IMR-90 (cell line): Measurements from ENCODE around the gene IL13RA1. TPM values are rescaled to one million over a fixed set of nuclear protein-coding genes. Genes with fewer than 3 reads are reported as not detected.

Experiments
- ATAC-seq: fragments of 200-7000 bp; cut with Tn5 transposase; 2 replicates; pipeline ENCODE4 v1.9.1; 2020; ENCODE audit warnings: low read depth, mild to moderate bottlenecking, moderate library complexity
- BruUV-seq: library from RNA; stranded (reverse); fragments of 400-500 nt; replicated peaks from 2 replicates; lab custom pipeline; 2021; lab: Mats Ljungman, UMichigan
- CTCF ChIA-PET: fragments of 300-600 bp; formaldehyde crosslinking; extraction: SDS; loops from one replicate; lab custom pipeline; 2021; ENCODE audit warnings: antibody characterized with exemption; lab: Yijun Ruan, JAX
- POLR2A ChIA-PET: fragments of 300-600 bp; sonication (Branson Sonifier 250); formaldehyde crosslinking; loops from one replicate; lab custom pipeline; 2022; ENCODE audit warnings: antibody characterized with exemption; ENCODE audit not compliant: unreplicated experiment; lab: Charles Lee
- DNase-seq: peaks from one replicate; pipeline ENCODE4 v3.0.0; 2013
- H2AFZ ChIP-seq: replicated peaks from 2 replicates; pipeline ENCODE3; 2013; ENCODE audit warnings: low read length, mild to moderate bottlenecking; ENCODE audit not compliant: poor library complexity
- H2AK5ac ChIP-seq: 2 replicates; pipeline ENCODE4 v1.6.1; 2013; ENCODE audit warnings: low read depth, low read length, inconsistent platforms
- H2AK9ac ChIP-seq: replicated peaks from 2 replicates; pipeline ENCODE3; 2013; ENCODE audit warnings: mild to moderate bottlenecking, low read depth, low read length, moderate library complexity; ENCODE audit not compliant: poor library complexity
- H2BK120ac ChIP-seq: 2 replicates; pipeline ENCODE4 v1.6.1; 2013; ENCODE audit warnings: low read depth, low read length, inconsistent platforms
- H2BK15ac ChIP-seq: 3 replicates; pipeline ENCODE4 v1.6.1; 2013; ENCODE audit warnings: low read depth, low read length, inconsistent platforms
- H2BK20ac ChIP-seq: 2 replicates; pipeline ENCODE4 v1.6.1; 2013; ENCODE audit warnings: low read depth, mild to moderate bottlenecking, inconsistent platforms, low read length, moderate library complexity
- H2BK5ac ChIP-seq: 2 replicates; pipeline ENCODE4 v1.6.1; 2013; ENCODE audit warnings: mild to moderate bottlenecking, low read depth, low read length, inconsistent platforms; ENCODE audit not compliant: poor library complexity, severe bottlenecking
- H3K14ac ChIP-seq: replicated peaks from 2 replicates; pipeline ENCODE4 v1.6.1; 2013; ENCODE audit warnings: low read depth, low read length, inconsistent platforms
- H3K18ac ChIP-seq: 2 replicates; pipeline ENCODE4 v1.6.1; 2013; ENCODE audit warnings: low read depth, low read length, control low read depth
- H3K23ac ChIP-seq: 2 replicates; pipeline ENCODE4 v1.6.1; 2013; ENCODE audit warnings: low read depth, low read length, inconsistent platforms
- H3K27ac ChIP-seq: 2 replicates; pipeline ENCODE4 v1.5.1; 2013; ENCODE audit warnings: mild to moderate bottlenecking, control low read depth, low read length; ENCODE audit not compliant: insufficient read depth
- H3K27me3 ChIP-seq: 2 replicates; pipeline ENCODE4 v1.6.1; 2013; ENCODE audit warnings: low read length; ENCODE audit not compliant: control insufficient read depth, insufficient read depth
- H3K36me3 ChIP-seq: 2 replicates; pipeline ENCODE4 v1.6.1; 2013; ENCODE audit warnings: low read length, mixed read lengths; ENCODE audit not compliant: control insufficient read depth, insufficient read depth
- H3K4ac ChIP-seq: 2 replicates; pipeline ENCODE4 v1.6.1; 2013; ENCODE audit warnings: low read depth, low read length, inconsistent platforms
- H3K4me1 ChIP-seq: 2 replicates; pipeline ENCODE4 v1.6.1; 2013; ENCODE audit warnings: low read length, mixed read lengths; ENCODE audit not compliant: control insufficient read depth, insufficient read depth
- H3K4me2 ChIP-seq: 2 replicates; pipeline ENCODE4 v1.6.1; 2013; ENCODE audit warnings: low read depth, mild to moderate bottlenecking, control low read depth, low read length, moderate library complexity
- H3K4me3 ChIP-seq: 2 replicates; pipeline ENCODE4 v1.5.1; 2013; ENCODE audit warnings: low read depth, mild to moderate bottlenecking, control low read depth, low read length, moderate library complexity; ENCODE audit not compliant: insufficient read depth
- H3K56ac ChIP-seq: 2 replicates; pipeline ENCODE4 v1.6.1; 2013; ENCODE audit warnings: low read length, inconsistent platforms; ENCODE audit not compliant: insufficient read depth; ENCODE audit errors: extremely low read depth
- H3K79me1 ChIP-seq, 2 experiments: 2 replicates each; pipeline ENCODE4 v1.6.1; 2013; ENCODE audit warnings: low read length in 2 of 2, inconsistent platforms in 1 of 2, low read depth in 1 of 2
- H3K9ac ChIP-seq: 2 replicates; pipeline ENCODE4 v1.6.1; 2013; ENCODE audit warnings: low read depth, low read length, control low read depth
- H3K9me1 ChIP-seq: 2 replicates; pipeline ENCODE4 v1.6.1; 2013; ENCODE audit warnings: low read length, inconsistent platforms; ENCODE audit not compliant: insufficient read depth
- H3K9me3 ChIP-seq: 2 replicates; pipeline ENCODE4 v1.6.1; 2013; ENCODE audit warnings: low read length; ENCODE audit not compliant: control insufficient read depth, insufficient read depth
- H4K20me1 ChIP-seq: 2 replicates; pipeline ENCODE4 v1.6.1; 2013; ENCODE audit warnings: low read length, inconsistent platforms; ENCODE audit not compliant: insufficient read depth
- H4K5ac ChIP-seq: 2 replicates; pipeline ENCODE4 v1.6.1; 2013; ENCODE audit warnings: mild to moderate bottlenecking, low read depth, low read length, control low read depth
- H4K8ac ChIP-seq, 2 experiments: 2 replicates each; pipeline ENCODE4 v1.6.1; 2013; ENCODE audit warnings: low read depth in 2 of 2, low read length in 2 of 2, control low read depth in 1 of 2, inconsistent platforms in 1 of 2
- H4K91ac ChIP-seq: 2 replicates; pipeline ENCODE4 v1.6.1; 2013; ENCODE audit warnings: low read depth, low read length, inconsistent platforms; ENCODE audit not compliant: insufficient read depth
- BHLHE40 ChIP-seq: fragments of 150-350 bp; IDR thresholded peaks from 2 replicates; pipeline ENCODE4 v1.6.1; 2016; ENCODE audit warnings: mild to moderate bottlenecking, low read depth, low read length
- CEBPB ChIP-seq: IDR thresholded peaks from 2 replicates; pipeline ENCODE4 v1.6.1; 2012; ENCODE audit warnings: low read depth, low read length, improper control_type of control experiment
- CHD1 ChIP-seq: IDR thresholded peaks from 2 replicates; pipeline ENCODE4 v1.6.1; 2012; ENCODE audit warnings: low read depth, low read length, improper control_type of control experiment
- CTCF ChIP-seq: conservative IDR thresholded peaks from 2 replicates; pipeline ENCODE4 v1.5.1; 2012; ENCODE audit warnings: mild to moderate bottlenecking, low read depth, low read length, improper control_type of control experiment
- ELK1 ChIP-seq: fragments of 150-350 bp; IDR thresholded peaks from 2 replicates; pipeline ENCODE4 v1.6.1; 2016; ENCODE audit warnings: low read depth, mild to moderate bottlenecking, low read length, moderate library complexity, borderline replicate concordance
- FOS ChIP-seq: fragments of 150-350 bp; IDR thresholded peaks from 2 replicates; pipeline ENCODE4 v1.6.1; 2016; ENCODE audit warnings: low read depth, low read length
- MAFK ChIP-seq: IDR thresholded peaks from 2 replicates; pipeline ENCODE4 v1.6.1; 2012; ENCODE audit warnings: low read depth, low read length, improper control_type of control experiment
- MAZ ChIP-seq: IDR thresholded peaks from 2 replicates; pipeline ENCODE4 v1.6.1; 2012; ENCODE audit warnings: low read depth, mild to moderate bottlenecking, low read length, improper control_type of control experiment, moderate library complexity, borderline replicate concordance
- MXI1 ChIP-seq: IDR thresholded peaks from 2 replicates; pipeline ENCODE4 v1.6.1; 2012; ENCODE audit warnings: low read depth, mild to moderate bottlenecking, low read length, moderate library complexity, borderline replicate concordance
- NFE2L2 ChIP-seq: fragments of 150-350 bp; IDR thresholded peaks from 2 replicates; pipeline ENCODE4 v1.6.1; 2016; ENCODE audit warnings: low read depth, mild to moderate bottlenecking, low read length
- POLR2A ChIP-seq: IDR thresholded peaks from 2 replicates; pipeline ENCODE4 v1.6.1; 2012; ENCODE audit warnings: mild to moderate bottlenecking, low read depth, low read length
- RAD21 ChIP-seq: IDR thresholded peaks from 2 replicates; pipeline ENCODE4 v1.6.1; 2012; ENCODE audit warnings: low read length, improper control_type of control experiment
- RCOR1 ChIP-seq: IDR thresholded peaks from 2 replicates; pipeline ENCODE4 v1.6.1; 2012; ENCODE audit warnings: mild to moderate bottlenecking, low read length, improper control_type of control experiment; ENCODE audit not compliant: insufficient replicate concordance
- RFX5 ChIP-seq: IDR thresholded peaks from 2 replicates; pipeline ENCODE4 v1.8.0; 2012; ENCODE audit warnings: low read depth, mild to moderate bottlenecking, low read length, moderate library complexity
- SMC3 ChIP-seq: fragments of 150-350 bp; IDR thresholded peaks from 2 replicates; pipeline ENCODE4 v1.6.1; 2016; ENCODE audit warnings: low read depth, mild to moderate bottlenecking, antibody characterized with exemption, low read length, moderate library complexity
- WGBS, 2 experiments: methylation state at CpG; one replicate each; pipeline versions ENCODE4 v1.1.5 to v1.1.7; 2013; ENCODE audit warnings: missing lambda C conversion rate in 2 of 2; ENCODE audit not compliant: insufficient read length in 1 of 2; ENCODE audit errors: extremely low coverage in 2 of 2; 5-methylcytosine and 5-hydroxymethylcytosine counted together
- dilution Hi-C: fragments of 300-500 bp; cut with HindIII; formaldehyde crosslinking; loops from one replicate; pipeline ENCODE4 v1.14.3; 2018; ENCODE audit warnings: low sequenced_read_pairs; ENCODE audit not compliant: unreplicated experiment
- in situ Hi-C: fragments of 300-500 bp; cut with MboI; formaldehyde crosslinking; loops from 3 replicates; pipeline ENCODE4 v1.14.3; 2019; ENCODE audit warnings: low sequenced_read_pairs, inconsistent platforms, mixed read lengths
- intact Hi-C: fragments of 100-400 bp; cut with micrococcal nuclease; formaldehyde crosslinking; loops from 2 replicates; pipeline ENCODE4 v1.10.0; 2022
- polyA plus RNA-seq, 3 experiments: library from polyadenylated mRNA; depleted of rRNA; stranded (reverse); fragments of >200 nt; gene quantifications; 2 replicates each; pipeline ENCODE4 v1.2.3, GENCODE V29; 2012; ENCODE audit warnings: low replicate concordance in 1 of 3
- total RNA-seq: library from RNA; depleted of rRNA; stranded (reverse); fragments of >200 nt; gene quantifications from 2 replicates; pipeline ENCODE4 v1.2.3, GENCODE V29; 2012
- TF ChIP-seq, protein P1 (sequence below): fragments of 150-350 bp; IDR thresholded peaks from 2 replicates; pipeline ENCODE4 v1.6.1; 2017; ENCODE audit warnings: mild to moderate bottlenecking, antibody characterized with exemption, low read length, low read depth

IL13RA1 gene
- total and polyA plus RNA-seq, 2 of the 4 experiments (the other 2 are of a cell fraction), result 24.2 to 31.7 TPM

DNA sequence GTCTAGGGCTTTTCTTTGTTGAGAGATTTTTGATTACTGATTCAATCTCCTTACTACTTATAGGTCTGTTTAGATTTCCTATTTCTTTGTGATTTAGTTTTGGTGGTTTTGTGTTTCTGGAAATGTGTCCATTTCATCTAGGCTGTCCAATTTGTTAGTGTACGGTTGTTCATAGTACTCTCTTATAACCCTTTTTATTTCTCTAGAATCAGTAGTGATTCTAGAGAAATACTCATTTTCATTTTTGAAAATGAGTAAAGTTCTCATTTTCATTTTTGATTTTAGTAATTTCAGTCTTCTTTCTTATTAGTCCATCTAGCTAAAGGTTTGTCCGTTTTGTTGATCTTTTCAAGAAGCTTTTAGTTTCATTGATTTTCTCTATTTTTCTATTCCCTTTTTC is 7.5 kb downstream of the IL13RA1 start:
- H3K4ac ChIP-seq, result no peak overlapping the region
- H3K9me3 ChIP-seq, result no peaks in the 10 kb centered on the region
- no peak overlapping the region for H2BK120ac ChIP-seq
- no CpG with 5 or more reads among the region's 2 CpGs for WGBS, 2 experiments
- H4K91ac ChIP-seq, result no peak overlapping the region
- H4K5ac ChIP-seq, result no peak overlapping the region
- no peak overlapping the region for H2BK20ac ChIP-seq
- ChIA-PET CTCF (no interaction called here), POLR2A (no interaction called here)
- H3K36me3 ChIP-seq, result no peaks in the 10 kb centered on the region
- DNase-seq (no peak), ATAC-seq (no peak)
- H3K27ac ChIP-seq, result no peak overlapping the region
- H3K18ac ChIP-seq, result no peak overlapping the region
- H3K4me1 ChIP-seq, result peaks cover 4% of the 10 kb centered on the region; the same call in 1 of the 2 replicates
- intact Hi-C loops, result no loop called here
- H2AK5ac ChIP-seq, result no peak overlapping the region
- peaks cover 2 to 8% of the 10 kb centered on the region in 2 experiments; a peak in 2 of 4 replicates for H3K79me1 ChIP-seq
- H3K4me2 ChIP-seq, result no peak overlapping the region
- no peak overlapping the region for H4K8ac ChIP-seq
- H2BK15ac ChIP-seq, result no peak overlapping the region
- H3K4me3 ChIP-seq, result no peak overlapping the region
- H4K20me1 ChIP-seq, result no peaks in the 10 kb centered on the region; the same call in 1 of the 2 replicates
- in situ Hi-C loops, result no loop called here
- TF ChIP-seq MAFK (no peak), MAZ (no peak), BHLHE40 (no peak), CHD1 (no peak), RAD21 (no peak), CTCF (no peak), SMC3 (no peak), ELK1 (no peak), MXI1 (no peak), FOS (no peak), RCOR1 (no peak), RFX5 (no peak), CEBPB (no peak), NFE2L2 (no peak), POLR2A (no peak)
- TF ChIP-seq, protein P1, sequence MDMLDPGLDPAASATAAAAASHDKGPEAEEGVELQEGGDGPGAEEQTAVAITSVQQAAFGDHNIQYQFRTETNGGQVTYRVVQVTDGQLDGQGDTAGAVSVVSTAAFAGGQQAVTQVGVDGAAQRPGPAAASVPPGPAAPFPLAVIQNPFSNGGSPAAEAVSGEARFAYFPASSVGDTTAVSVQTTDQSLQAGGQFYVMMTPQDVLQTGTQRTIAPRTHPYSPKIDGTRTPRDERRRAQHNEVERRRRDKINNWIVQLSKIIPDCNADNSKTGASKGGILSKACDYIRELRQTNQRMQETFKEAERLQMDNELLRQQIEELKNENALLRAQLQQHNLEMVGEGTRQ, result no peak
- H3K27me3 ChIP-seq, result no peaks in the 10 kb centered on the region
- H3K9ac ChIP-seq, result no peak overlapping the region
- H3K56ac ChIP-seq, result no peak overlapping the region
- H2AK9ac ChIP-seq, result no peak overlapping the region
- H3K14ac ChIP-seq, result no peak overlapping the region
- H2BK5ac ChIP-seq, result no peak overlapping the region
- no peak overlapping the region for H2AFZ ChIP-seq
- no TSS peak for BruUV-seq
- dilution Hi-C loops, result no loop called here
- no peak overlapping the region for H3K23ac ChIP-seq
- peaks cover 3% of the 10 kb centered on the region; the same call in 1 of the 2 replicates for H3K9me1 ChIP-seq
